ENCODE data around the gene DCUN1D2.

Gene DCUN1D2

DNA sequence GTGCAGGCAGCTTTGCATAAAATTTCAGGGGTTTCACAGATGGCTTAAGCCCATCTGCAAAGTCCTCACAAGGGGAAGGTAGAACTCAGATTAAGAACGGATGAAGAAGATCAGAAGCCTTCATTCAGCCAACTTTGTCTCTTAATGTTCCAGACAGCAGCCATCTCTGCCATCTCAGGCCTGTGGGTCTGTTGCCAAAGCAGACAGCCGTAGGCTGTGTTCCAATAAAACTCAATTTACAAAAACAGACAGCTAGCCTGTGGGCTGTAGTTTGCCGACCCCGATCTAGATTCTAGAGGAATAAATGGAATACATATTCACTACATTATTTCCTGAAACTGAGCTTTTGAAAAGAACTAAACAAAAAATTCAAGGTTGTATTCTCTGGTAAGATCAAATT, 3.8 kb downstream of the DCUN1D2 start:
- no peaks in the 10 kb centered on the region for H3F3A ChIP-seq (ENCODE audit: insufficient read depth, low read length)
- no peaks in the 10 kb centered on the region for H3K9me2 ChIP-seq (replicated peaks; ENCODE audit: insufficient read depth, low read length)
- peaks cover 8% of the 10 kb centered on the region; the same call in 1 of the 2 replicates for H4K20me1 ChIP-seq (ENCODE audit: insufficient read depth, low read length)
- no peaks in the 10 kb centered on the region for H3K9me3 ChIP-seq (replicated peaks; ENCODE audit: insufficient read depth, low read length)
- 0 out of 2 replicates have a peak, but pooled peaks cover 2% of the 10 kb centered on the region for H3K36me3 ChIP-seq (replicated peaks; ENCODE audit: insufficient read depth, low read length)
- no peak overlapping the region for H3K9ac ChIP-seq (ENCODE audit: low read length)
- no peak for DNase-seq
- TF ChIP-seq, protein P1, sequence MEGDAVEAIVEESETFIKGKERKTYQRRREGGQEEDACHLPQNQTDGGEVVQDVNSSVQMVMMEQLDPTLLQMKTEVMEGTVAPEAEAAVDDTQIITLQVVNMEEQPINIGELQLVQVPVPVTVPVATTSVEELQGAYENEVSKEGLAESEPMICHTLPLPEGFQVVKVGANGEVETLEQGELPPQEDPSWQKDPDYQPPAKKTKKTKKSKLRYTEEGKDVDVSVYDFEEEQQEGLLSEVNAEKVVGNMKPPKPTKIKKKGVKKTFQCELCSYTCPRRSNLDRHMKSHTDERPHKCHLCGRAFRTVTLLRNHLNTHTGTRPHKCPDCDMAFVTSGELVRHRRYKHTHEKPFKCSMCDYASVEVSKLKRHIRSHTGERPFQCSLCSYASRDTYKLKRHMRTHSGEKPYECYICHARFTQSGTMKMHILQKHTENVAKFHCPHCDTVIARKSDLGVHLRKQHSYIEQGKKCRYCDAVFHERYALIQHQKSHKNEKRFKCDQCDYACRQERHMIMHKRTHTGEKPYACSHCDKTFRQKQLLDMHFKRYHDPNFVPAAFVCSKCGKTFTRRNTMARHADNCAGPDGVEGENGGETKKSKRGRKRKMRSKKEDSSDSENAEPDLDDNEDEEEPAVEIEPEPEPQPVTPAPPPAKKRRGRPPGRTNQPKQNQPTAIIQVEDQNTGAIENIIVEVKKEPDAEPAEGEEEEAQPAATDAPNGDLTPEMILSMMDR (IDR thresholded peaks at IDR 0.05; ENCODE audit: low read length), result no peak
- TF ChIP-seq EZH2phosphoT487 (IDR thresholded peaks at IDR 0.05; ENCODE audit: low read length), result no peak
- TF ChIP-seq EZH2 (optimal IDR thresholded peaks at IDR 0.05; ENCODE audit: low read depth, low read length), result no peak
- no peak overlapping the region for H3K4me3 ChIP-seq (ENCODE audit: low read length)
- H3K4me1 ChIP-seq (ENCODE audit: low read length), result peaks cover 11% of the 10 kb centered on the region
- no peaks in the 10 kb centered on the region for H3K27me3 ChIP-seq (replicated peaks; ENCODE audit: insufficient read depth, low read length)
- no peak overlapping the region for H2AFZ ChIP-seq (ENCODE audit: low read length)
- H3K27ac ChIP-seq (ENCODE audit: low read length), result no peak overlapping the region
- H3K4me2 ChIP-seq (ENCODE audit: low read depth, low read length), result no peak overlapping the region
- H3K79me2 ChIP-seq (ENCODE audit: low read length), result peaks cover 76% of the 10 kb centered on the region

DNA sequence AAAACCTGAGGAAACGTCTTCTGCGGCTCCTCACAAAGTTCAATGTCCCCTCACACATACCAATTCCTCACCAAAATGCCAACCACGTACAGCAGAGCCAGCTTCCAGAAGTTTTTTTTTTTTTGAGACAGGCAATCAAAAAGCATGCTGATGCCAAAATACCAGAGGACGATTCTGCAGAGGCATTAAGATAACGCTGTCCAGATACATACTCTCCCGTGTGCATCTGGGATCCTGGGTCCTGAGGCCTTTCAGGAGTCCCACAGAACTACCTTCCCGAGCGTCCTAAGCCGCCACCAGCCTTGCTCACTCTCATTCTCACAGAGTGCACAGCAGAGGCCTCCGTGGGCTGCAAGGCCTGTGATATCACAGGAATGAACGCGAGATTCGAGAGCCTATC, 5.0 kb downstream of the DCUN1D2 start:
- DNase-seq, result no peak

DNA sequence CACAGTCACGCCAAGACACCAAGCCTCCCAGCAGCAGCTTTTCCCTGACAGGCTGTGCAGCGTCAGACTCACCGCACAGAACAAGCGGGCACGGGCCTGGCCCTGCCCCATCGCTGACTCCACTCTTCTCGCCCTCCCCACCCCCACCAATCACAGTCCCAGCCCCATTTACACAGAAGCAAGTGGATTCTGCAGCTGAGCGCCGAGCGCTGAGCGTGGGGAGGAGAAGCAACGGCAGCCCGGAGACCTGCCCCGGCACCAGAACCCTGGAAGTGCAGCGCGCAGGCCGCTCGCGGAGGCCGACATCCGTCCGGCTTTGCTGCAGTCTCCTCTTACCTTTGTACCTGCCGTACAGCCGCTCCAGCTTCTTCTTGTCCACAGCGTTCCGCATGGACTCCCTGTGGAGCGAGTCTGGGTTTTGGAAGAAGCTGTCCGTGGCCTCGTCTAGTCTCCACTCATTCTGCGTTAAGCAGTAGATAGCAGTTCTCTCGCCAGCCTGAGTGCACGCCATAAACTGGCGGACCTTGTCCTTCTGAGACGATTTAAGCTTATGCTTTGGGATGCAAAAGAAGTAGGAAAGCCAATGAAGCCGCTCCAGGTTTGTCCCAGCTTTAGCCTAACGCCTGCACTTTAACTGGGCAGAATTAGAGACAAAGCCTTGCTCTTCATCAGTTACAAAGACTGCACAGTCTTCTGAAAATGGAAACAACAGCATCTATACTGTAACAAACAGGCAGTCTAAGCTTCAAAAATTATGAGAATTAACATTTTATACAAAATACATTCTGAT, 6.8 kb downstream of the DCUN1D2 start:
- TF ChIP-seq EZH2phosphoT487 (IDR thresholded peaks at IDR 0.05; ENCODE audit: low read length) (no peak), EZH2 (optimal IDR thresholded peaks at IDR 0.05; ENCODE audit: low read depth, low read length) (no peak)
- TF ChIP-seq, protein P1 (IDR thresholded peaks at IDR 0.05; ENCODE audit: low read length), result no peak
- H3K36me3 ChIP-seq (replicated peaks; ENCODE audit: insufficient read depth, low read length), result peaks cover 2% of the 10 kb centered on the region

More for the DNA sequence above, 5.0 kb downstream of the DCUN1D2 start:
- Histone ChIP-seq H2AFZ (ENCODE audit: low read length) (no peak overlapping the region), H4K20me1 (ENCODE audit: insufficient read depth, low read length) (peaks cover 8% of the 10 kb centered on the region; the same call in 1 of the 2 replicates), H3K27ac (ENCODE audit: low read length) (no peak overlapping the region), H3K4me2 (ENCODE audit: low read depth, low read length) (no peak overlapping the region), H3K36me3 (replicated peaks; ENCODE audit: insufficient read depth, low read length) (peaks cover 2% of the 10 kb centered on the region; the same call in 1 of the 2 replicates), H3K79me2 (ENCODE audit: low read length) (peaks cover 71% of the 10 kb centered on the region), H3K9ac (ENCODE audit: low read length) (no peak overlapping the region), H3K9me3 (replicated peaks; ENCODE audit: insufficient read depth, low read length) (no peaks in the 10 kb centered on the region), H3K9me2 (replicated peaks; ENCODE audit: insufficient read depth, low read length) (no peaks in the 10 kb centered on the region), H3K4me3 (ENCODE audit: low read length) (no peak overlapping the region), H3F3A (ENCODE audit: insufficient read depth, low read length) (no peaks in the 10 kb centered on the region), H3K4me1 (ENCODE audit: low read length) (peaks cover 11% of the 10 kb centered on the region), H3K27me3 (replicated peaks; ENCODE audit: insufficient read depth, low read length) (no peaks in the 10 kb centered on the region)
- TF ChIP-seq EZH2phosphoT487 (IDR thresholded peaks at IDR 0.05; ENCODE audit: low read length), result no peak
- TF ChIP-seq, protein P1 (IDR thresholded peaks at IDR 0.05; ENCODE audit: low read length), result no peak
- no peak for TF ChIP-seq EZH2 (optimal IDR thresholded peaks at IDR 0.05; ENCODE audit: low read depth, low read length)

More for the DNA sequence above, 6.8 kb downstream of the DCUN1D2 start:
- Histone ChIP-seq H4K20me1 (ENCODE audit: insufficient read depth, low read length) (0 out of 2 replicates have a peak, but pooled peaks cover 4% of the 10 kb centered on the region), H3K4me3 (ENCODE audit: low read length) (no peak overlapping the region), H3F3A (ENCODE audit: insufficient read depth, low read length) (no peaks in the 10 kb centered on the region), H3K9me2 (replicated peaks; ENCODE audit: insufficient read depth, low read length) (no peaks in the 10 kb centered on the region), H3K79me2 (ENCODE audit: low read length) (peaks cover 56% of the 10 kb centered on the region), H3K4me2 (ENCODE audit: low read depth, low read length) (no peak overlapping the region), H3K9ac (ENCODE audit: low read length) (no peak overlapping the region), H3K27ac (ENCODE audit: low read length) (no peak overlapping the region), H3K4me1 (ENCODE audit: low read length) (peaks cover 4% of the 10 kb centered on the region; the same call in 1 of the 2 replicates), H2AFZ (ENCODE audit: low read length) (no peak overlapping the region), H3K9me3 (replicated peaks; ENCODE audit: insufficient read depth, low read length) (no peaks in the 10 kb centered on the region), H3K27me3 (replicated peaks; ENCODE audit: insufficient read depth, low read length) (no peaks in the 10 kb centered on the region)
- DNase-seq, result no peak
